Fibroblast of lung (primary cell): Measurements from ENCODE around the gene DENND4A.

Experiments used
- CTCF ChIP-seq, 2 donors: IDR thresholded peaks in 1 of 2; conservative IDR thresholded peaks in 1 of 2; 1 replicate in 1 of 2; 2 replicates in 1 of 2; pipeline ENCODE4 v1.5.1; 2011 to 2012; ENCODE audit warnings: low read length in 2 of 2, control low read depth in 1 of 2, inconsistent platforms in 1 of 2, low read depth in 1 of 2, mild to moderate bottlenecking in 1 of 2
- EZH2 ChIP-seq: IDR thresholded peaks from 2 replicates; pipeline ENCODE4 v1.5.1; 2012; ENCODE audit warnings: low read length, control low read depth, mild to moderate bottlenecking; ENCODE audit errors: missing control alignments

- no peak for TF ChIP-seq EZH2
- no peak for TF ChIP-seq CTCF (conservative IDR thresholded peaks at IDR 0.05 in 1 of 2, IDR thresholded peaks at IDR 0.05 in 1 of 2; ENCODE audit: low read depth in 1 of 2, low read length in 2 of 2)
Measured at GRCh38 chr15:65757256-65757655, 34.8 kb downstream of the DENND4A start.
